SU-DHL-6 (cell line): ENCODE data around the gene LLCFC1.

Experiments
- H2AFZ ChIP-seq: fragments of 200-600 bp; sonication (generic); 2 replicates; pipeline ENCODE4 v1.6.1; 2014; ENCODE audit warnings: low read depth, mild to moderate bottlenecking, moderate library complexity, mixed read lengths, antibody characterized with exemption, low read length; ENCODE audit not compliant: severe bottlenecking
- H3F3A ChIP-seq: fragments of 200-600 bp; shearing (Covaris generic); 2 replicates; pipeline ENCODE4 v1.6.0; 2016; ENCODE audit warnings: antibody characterized with exemption, mild to moderate bottlenecking; ENCODE audit not compliant: insufficient read depth
- H3K27ac ChIP-seq: fragments of 200-600 bp; sonication (generic); 2 replicates; pipeline ENCODE4 v1.5.1; 2016; ENCODE audit warnings: low read depth, mild to moderate bottlenecking, low read length, moderate library complexity, mixed read lengths
- H3K27me3 ChIP-seq: fragments of 200-600 bp; sonication (generic), shearing (Covaris generic); 2 replicates; pipeline ENCODE4 v1.6.0; 2014; ENCODE audit warnings: mild to moderate bottlenecking, low read length
- H3K36me3 ChIP-seq: fragments of 200-600 bp; sonication (generic); 2 replicates; pipeline ENCODE4 v1.6.1; 2014; ENCODE audit warnings: mild to moderate bottlenecking, low read length, mixed read lengths
- H3K4me2 ChIP-seq: fragments of 300-600, 200-600 bp; shearing (Covaris generic), sonication (generic); 2 replicates; pipeline ENCODE4 v1.6.0; 2014; ENCODE audit warnings: low read length, low read depth, mild to moderate bottlenecking; ENCODE audit not compliant: poor library complexity, severe bottlenecking
- H3K4me3 ChIP-seq: fragments of 200-600 bp; sonication (generic); 2 replicates; pipeline ENCODE4 v1.5.1; 2014; ENCODE audit warnings: antibody characterized with exemption, low read length, mild to moderate bottlenecking, mixed read lengths; ENCODE audit not compliant: insufficient read depth, poor library complexity, severe bottlenecking
- H3K79me2 ChIP-seq: fragments of 200-600 bp; sonication (generic); 2 replicates; pipeline ENCODE4 v1.6.1; 2014; ENCODE audit warnings: mild to moderate bottlenecking, low read length, moderate library complexity; ENCODE audit not compliant: insufficient read depth
- H3K9ac ChIP-seq: fragments of 200-600 bp; sonication (generic); 2 replicates; pipeline ENCODE4 v1.7.0; 2014; ENCODE audit warnings: mild to moderate bottlenecking, low read length
- H3K9me2 ChIP-seq: fragments of 200-600 bp; sonication (generic); replicated peaks from 2 replicates; pipeline ENCODE4 v1.6.1; 2014; ENCODE audit warnings: low read length; ENCODE audit not compliant: insufficient read depth
- H3K9me3 ChIP-seq: fragments of 200-600 bp; sonication (generic); 2 replicates; pipeline ENCODE4 v1.6.1; 2014; ENCODE audit warnings: low read length, mixed read lengths; ENCODE audit not compliant: insufficient read depth
- H4K20me1 ChIP-seq: fragments of 200-600 bp; sonication (generic); 2 replicates; pipeline ENCODE4 v1.6.1; 2014; ENCODE audit warnings: low read depth, mild to moderate bottlenecking, antibody characterized with exemption, low read length, moderate library complexity, mixed read lengths
- CTCF ChIP-seq: fragments of 200-600 bp; sonication (generic); IDR thresholded peaks from one replicate; pipeline ENCODE4 v1.5.1; 2017; ENCODE audit warnings: antibody characterized with exemption, mild to moderate bottlenecking, low read length, moderate library complexity; ENCODE audit not compliant: insufficient read depth, poor library complexity, severe bottlenecking
- EZH2phosphoT487 ChIP-seq: fragments of 200-600 bp; sonication (generic), shearing (Covaris generic); conservative IDR thresholded peaks from 2 replicates; pipeline ENCODE4 v1.6.1; 2018; ENCODE audit warnings: mild to moderate bottlenecking, antibody characterized with exemption, low read length, moderate library complexity, mixed read lengths

LLCFC1 gene

GRCh38 chr7:142925413-142925812 lies 13.9 kb upstream of the LLCFC1 start:
- H3K4me2 ChIP-seq = no peak overlapping the region
- no peak overlapping the region for H3K4me3 ChIP-seq

DNA sequence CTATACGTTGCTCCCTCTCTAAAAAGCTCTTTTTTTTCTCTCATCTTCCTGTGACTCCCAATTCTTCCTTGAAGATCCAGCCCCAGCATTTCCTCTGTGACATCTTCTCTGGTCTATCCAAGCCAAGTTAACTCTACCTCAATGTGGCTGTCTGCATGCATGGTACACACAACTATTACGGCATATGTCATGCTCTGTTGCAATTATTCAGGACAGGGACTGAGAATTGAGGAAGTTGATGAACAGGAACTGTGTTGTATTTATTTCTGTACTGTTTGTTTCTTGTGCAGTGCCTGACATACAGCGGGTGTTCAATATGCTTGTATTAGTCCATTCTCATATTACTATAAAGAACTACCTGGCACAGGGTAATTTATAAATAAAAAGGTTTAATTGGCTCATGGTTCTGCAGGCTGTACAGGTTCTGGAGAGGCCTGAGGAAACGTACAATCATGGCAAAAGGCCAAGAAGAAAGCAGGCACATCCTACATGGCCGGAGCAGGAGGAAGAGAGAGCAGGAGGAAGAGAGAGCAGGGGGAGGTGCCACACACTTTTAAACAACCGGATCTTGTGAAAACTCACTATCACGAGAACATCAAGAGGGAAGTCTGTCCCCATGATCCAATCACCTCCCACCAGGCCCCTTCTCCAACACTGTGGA lies 12.1 kb upstream of the LLCFC1 start:
- no peaks in the 10 kb centered on the region for H3K9me3 ChIP-seq
- no peak overlapping the region for H3K9ac ChIP-seq
- H3K36me3 ChIP-seq = no peaks in the 10 kb centered on the region
- H3K27me3 ChIP-seq = no peaks in the 10 kb centered on the region
- TF ChIP-seq CTCF = no peak
- TF ChIP-seq EZH2phosphoT487 = no peak
- no peak overlapping the region for H3K4me3 ChIP-seq
- H3K79me2 ChIP-seq = no peaks in the 10 kb centered on the region
- H3K9me2 ChIP-seq = no peaks in the 10 kb centered on the region
- no peak overlapping the region for H3K4me2 ChIP-seq
- no peak overlapping the region for H3K27ac ChIP-seq
- no peak overlapping the region for H2AFZ ChIP-seq
- no peaks in the 10 kb centered on the region for H4K20me1 ChIP-seq
- H3F3A ChIP-seq = no peaks in the 10 kb centered on the region

More at GRCh38 chr7:142925413-142925812, 13.9 kb upstream of the LLCFC1 start:
- no peaks in the 10 kb centered on the region for H3K9me2 ChIP-seq
- H3F3A ChIP-seq = no peaks in the 10 kb centered on the region
- H3K27ac ChIP-seq = no peak overlapping the region
- H4K20me1 ChIP-seq = no peaks in the 10 kb centered on the region
- H3K79me2 ChIP-seq = no peaks in the 10 kb centered on the region
- H3K9me3 ChIP-seq = no peaks in the 10 kb centered on the region
- no peak overlapping the region for H3K9ac ChIP-seq
- no peak overlapping the region for H2AFZ ChIP-seq
- no peaks in the 10 kb centered on the region for H3K36me3 ChIP-seq
- no peaks in the 10 kb centered on the region for H3K27me3 ChIP-seq
- TF ChIP-seq CTCF = no peak
- TF ChIP-seq EZH2phosphoT487 = no peak

- Histone ChIP-seq H3K27me3 (no peaks in the 10 kb centered on the region), H3K79me2 (no peaks in the 10 kb centered on the region), H3K36me3 (no peaks in the 10 kb centered on the region), H3K27ac (no peak overlapping the region), H4K20me1 (no peaks in the 10 kb centered on the region), H2AFZ (no peak overlapping the region), H3K4me2 (no peak overlapping the region), H3K4me3 (no peak overlapping the region), H3K9ac (no peak overlapping the region), H3F3A (no peaks in the 10 kb centered on the region), H3K9me2 (no peaks in the 10 kb centered on the region), H3K9me3 (no peaks in the 10 kb centered on the region)
- TF ChIP-seq EZH2phosphoT487 (no peak), CTCF (no peak)
Observed at GRCh38 chr7:142927949-142928348, 11.3 kb upstream of the LLCFC1 start.
